H1 (cell line): Measurements from ENCODE around the gene LRRC74B. TPM values are rescaled to one million over a fixed set of nuclear protein-coding genes. Genes with fewer than 3 reads are reported as not detected.

Source experiments
- CTCF ChIA-PET: fragments of 300-600 bp; sonication (Branson Sonifier 250); formaldehyde crosslinking; loops from one replicate; lab custom pipeline; 2021; ENCODE audit not compliant: partially characterized antibody; lab: Charles Lee
- POLR2A ChIA-PET: fragments of 300-600 bp; sonication (Branson Sonifier 250); formaldehyde crosslinking; loops from one replicate; lab custom pipeline; 2021; ENCODE audit warnings: inconsistent platforms; ENCODE audit not compliant: partially characterized antibody; lab: Charles Lee
- DNase-seq, 2 experiments: peaks; one replicate each; pipeline versions ENCODE4 v3.0.0 to v3.0.0-alpha.2; 2010 to 2022; ENCODE audit warnings: low spot score in 2 of 2, low read depth in 1 of 2, mixed read lengths in 1 of 2
- FAIRE-seq: peaks from 2 replicates; lab custom pipeline; 2011; peaks lifted over from hg19 to GRCh38; lab: Jason Lieb, UNC
- H2AFZ ChIP-seq: 2 replicates; pipeline ENCODE4 v1.8.1; 2012; ENCODE audit warnings: low read length, inconsistent platforms
- H2AK5ac ChIP-seq: 2 replicates; pipeline ENCODE4 v1.6.1; 2013; ENCODE audit warnings: low read depth, low read length
- H2BK120ac ChIP-seq: replicated peaks from 2 replicates; pipeline ENCODE3; 2013; ENCODE audit warnings: low read depth, low read length, inconsistent platforms
- H2BK12ac ChIP-seq: 2 replicates; pipeline ENCODE4 v1.6.1; 2013; ENCODE audit warnings: low read depth, low read length
- H2BK15ac ChIP-seq: 2 replicates; pipeline ENCODE4 v1.6.1; 2013; ENCODE audit warnings: low read length
- H2BK20ac ChIP-seq: 2 replicates; pipeline ENCODE4 v1.6.1; 2013; ENCODE audit warnings: low read length
- H2BK5ac ChIP-seq: 2 replicates; pipeline ENCODE4 v1.6.1; 2013; ENCODE audit warnings: low read depth, low read length
- H3K14ac ChIP-seq: 2 replicates; pipeline ENCODE4 v1.6.1; 2013; ENCODE audit warnings: inconsistent platforms; ENCODE audit not compliant: insufficient read length
- H3K18ac ChIP-seq: 2 replicates; pipeline ENCODE4 v1.6.1; 2013; ENCODE audit warnings: low read length; ENCODE audit errors: extremely low read depth
- H3K23ac ChIP-seq: 2 replicates; pipeline ENCODE4 v1.6.1; 2013; ENCODE audit warnings: inconsistent platforms; ENCODE audit not compliant: insufficient read length
- H3K23me2 ChIP-seq: 2 replicates; pipeline ENCODE4 v1.6.1; 2013; ENCODE audit warnings: low read depth, low read length
- H3K27ac ChIP-seq: 2 replicates; pipeline ENCODE4 v1.6.1; 2011; ENCODE audit warnings: low read depth, low read length, inconsistent platforms
- H3K27me3 ChIP-seq, 4 experiments: replicated peaks in 1 of 4; 1 replicate in 1 of 4; 2 replicates in 3 of 4; pipeline versions ENCODE4 v1.6.1 to v1.8.1; 2011 to 2013; ENCODE audit warnings: low read length in 3 of 4, mild to moderate bottlenecking in 3 of 4, inconsistent platforms in 2 of 4, mixed read lengths in 2 of 4, moderate library complexity in 1 of 4; ENCODE audit not compliant: control insufficient read depth in 3 of 4, insufficient read depth in 3 of 4; ENCODE audit errors: extremely low read depth in 1 of 4
- H3K36me3 ChIP-seq, 4 experiments: 2 replicates each; pipeline versions ENCODE4 v1.6.1 to v1.8.1; 2011 to 2013; ENCODE audit warnings: mild to moderate bottlenecking in 4 of 4, low read length in 3 of 4, moderate library complexity in 2 of 4, control low read depth in 1 of 4, inconsistent platforms in 1 of 4; ENCODE audit not compliant: insufficient read depth in 4 of 4, control insufficient read depth in 2 of 4
- H3K4ac ChIP-seq: replicated peaks from 2 replicates; pipeline ENCODE3; 2013; ENCODE audit warnings: low read length, low read depth, mixed read lengths, inconsistent platforms; ENCODE audit not compliant: insufficient read length
- H3K4me1 ChIP-seq, 4 experiments: replicated peaks in 1 of 4; 1 replicate in 1 of 4; 2 replicates in 3 of 4; pipeline versions ENCODE4 v1.6.1 to v1.8.1; 2011 to 2013; ENCODE audit warnings: low read length in 3 of 4, inconsistent platforms in 2 of 4, mixed read lengths in 1 of 4; ENCODE audit not compliant: insufficient read depth in 4 of 4, control insufficient read depth in 3 of 4
- H3K4me2 ChIP-seq, 2 experiments: 2 replicates each; pipeline versions ENCODE4 v1.6.1 to v1.8.1; 2011 to 2013; ENCODE audit warnings: low read depth in 2 of 2, low read length in 2 of 2, control low read depth in 1 of 2, inconsistent platforms in 1 of 2, mild to moderate bottlenecking in 1 of 2; ENCODE audit not compliant: insufficient read depth in 1 of 2
- H3K4me3 ChIP-seq, 4 experiments: fragments of 200-600, 300-600 bp in 1 of 4; sonication (generic), shearing (Covaris generic), sonication (Bioruptor Twin) in 1 of 4; 2 replicates each; pipeline versions ENCODE4 v1.5.1 to v1.8.1; 2011 to 2016; ENCODE audit warnings: low read length in 4 of 4, low read depth in 3 of 4, control low read depth in 2 of 4, inconsistent platforms in 2 of 4, mild to moderate bottlenecking in 2 of 4, mixed read lengths in 1 of 4, moderate library complexity in 1 of 4; ENCODE audit not compliant: insufficient read depth in 2 of 4; ENCODE audit errors: extremely low read depth in 1 of 4
- H3K56ac ChIP-seq: replicated peaks from 2 replicates; pipeline ENCODE3; 2013; ENCODE audit warnings: low read depth, mild to moderate bottlenecking, mixed read lengths, low read length, inconsistent platforms; ENCODE audit not compliant: insufficient read length
- H3K79me1 ChIP-seq: 2 replicates; pipeline ENCODE4 v1.6.1; 2013; ENCODE audit warnings: low read depth, low read length, control low read depth
- H3K79me2 ChIP-seq, 2 experiments: 2 replicates each; pipeline versions ENCODE4 v1.6.1 to v1.8.1; 2012 to 2013; ENCODE audit warnings: low read length in 2 of 2, mild to moderate bottlenecking in 2 of 2, inconsistent platforms in 1 of 2; ENCODE audit not compliant: insufficient read depth in 2 of 2, control insufficient read depth in 1 of 2
- H3K9ac ChIP-seq, 4 experiments: replicated peaks in 1 of 4; 1 replicate in 1 of 4; 2 replicates in 3 of 4; pipeline versions ENCODE4 v1.6.1 to v1.8.1; 2011 to 2013; ENCODE audit warnings: low read depth in 3 of 4, low read length in 3 of 4, control low read depth in 2 of 4, mild to moderate bottlenecking in 2 of 4, moderate library complexity in 2 of 4, inconsistent platforms in 1 of 4; ENCODE audit errors: extremely low read depth in 1 of 4
- H3K9me3 ChIP-seq, 2 experiments: 2 replicates each; pipeline versions ENCODE4 v1.6.1 to v1.8.1; 2012 to 2013; ENCODE audit warnings: mild to moderate bottlenecking in 2 of 2, moderate library complexity in 2 of 2, control low read depth in 1 of 2, inconsistent platforms in 1 of 2, low read depth in 1 of 2, low read length in 1 of 2, mixed read lengths in 1 of 2; ENCODE audit not compliant: insufficient read depth in 2 of 2
- H4K20me1 ChIP-seq, 2 experiments: replicated peaks in 1 of 2; 2 replicates each; pipeline versions ENCODE3 to v1.8.1; 2011 to 2013; ENCODE audit warnings: inconsistent platforms in 2 of 2, low read length in 2 of 2, mild to moderate bottlenecking in 1 of 2; ENCODE audit not compliant: insufficient read depth in 2 of 2, control insufficient read depth in 1 of 2
- H4K5ac ChIP-seq: 2 replicates; pipeline ENCODE4 v1.6.1; 2013; ENCODE audit warnings: low read length, low read depth, mixed read lengths, inconsistent platforms; ENCODE audit not compliant: insufficient read length
- H4K8ac ChIP-seq: 2 replicates; pipeline ENCODE4 v1.8.0; 2013; ENCODE audit warnings: mild to moderate bottlenecking, moderate library complexity, low read length, inconsistent platforms; ENCODE audit not compliant: insufficient read depth; ENCODE audit errors: extremely low read depth
- H4K91ac ChIP-seq: replicated peaks from 2 replicates; pipeline ENCODE3; 2013; ENCODE audit warnings: low read length, mixed read lengths, inconsistent platforms; ENCODE audit not compliant: insufficient read length
- FOSL1 ChIP-seq: IDR thresholded peaks from 2 replicates; pipeline ENCODE4 v1.6.1; 2011; ENCODE audit warnings: mild to moderate bottlenecking, low read depth, low read length, moderate library complexity; ENCODE audit not compliant: insufficient read depth
- HDAC6 ChIP-seq: IDR thresholded peaks from one replicate; pipeline ENCODE4 v1.7.1; 2012; ENCODE audit warnings: low read depth, mild to moderate bottlenecking, inconsistent platforms, low read length, moderate library complexity
- POLR2A ChIP-seq, 2 experiments: IDR thresholded peaks; 1 replicate in 1 of 2; 2 replicates in 1 of 2; pipeline ENCODE4 v1.6.1; 2011; ENCODE audit warnings: low read depth in 2 of 2, low read length in 2 of 2, mild to moderate bottlenecking in 2 of 2; ENCODE audit errors: control extremely low read depth in 1 of 2
- WGBS, 2 experiments: shearing (Covaris generic) in 1 of 2; methylation state at CpG; one replicate each; pipeline versions ENCODE4 v1.1.6 to v1.1.7; 2013 to 2015; ENCODE audit warnings: low lambda C conversion rate in 2 of 2, mixed read lengths in 2 of 2, inconsistent platforms in 1 of 2, low coverage in 1 of 2, missing lambda C conversion rate in 1 of 2; ENCODE audit not compliant: insufficient replicate concordance in 2 of 2, insufficient coverage in 1 of 2, insufficient read length in 1 of 2; ENCODE audit errors: extremely low coverage in 1 of 2, missing lambda C conversion rate in 1 of 2; 5-methylcytosine and 5-hydroxymethylcytosine counted together
- polyA plus RNA-seq, 7 experiments: library from polyadenylated mRNA; depleted of rRNA in 3 of 7; stranded (reverse) in 5 of 7; unstranded in 2 of 7; fragments of >200 nt in 5 of 7; fragments of 200-250 nt in 2 of 7; gene quantifications; 1 replicate in 5 of 7; 2 replicates in 1 of 7; 4 replicates in 1 of 7; pipeline versions ENCODE4 v1.2.1 to v1.2.3, GENCODE V29; 2011 to 2013; ENCODE audit warnings: missing spikeins in 2 of 7, mixed read lengths in 2 of 7
- total RNA-seq: library from RNA; stranded (reverse); fragmentation: NEBNext Ultra II Directional; extraction: Animal tissue kit (Norgen Biotek cat#: 25700); gene quantifications from 2 replicates; pipeline ENCODE4 v1.2.1, GENCODE V29; 2021
- TF ChIP-seq, protein P1 (sequence below): IDR thresholded peaks from 2 replicates; pipeline ENCODE4 v1.6.1; 2012; ENCODE audit warnings: low read length, inconsistent platforms

LRRC74B gene
- total and polyA plus RNA-seq, 2 of the 8 experiments (the other 6 are each of a cell fraction or from before 2014, with no cell fraction given) = not detected

DNA sequence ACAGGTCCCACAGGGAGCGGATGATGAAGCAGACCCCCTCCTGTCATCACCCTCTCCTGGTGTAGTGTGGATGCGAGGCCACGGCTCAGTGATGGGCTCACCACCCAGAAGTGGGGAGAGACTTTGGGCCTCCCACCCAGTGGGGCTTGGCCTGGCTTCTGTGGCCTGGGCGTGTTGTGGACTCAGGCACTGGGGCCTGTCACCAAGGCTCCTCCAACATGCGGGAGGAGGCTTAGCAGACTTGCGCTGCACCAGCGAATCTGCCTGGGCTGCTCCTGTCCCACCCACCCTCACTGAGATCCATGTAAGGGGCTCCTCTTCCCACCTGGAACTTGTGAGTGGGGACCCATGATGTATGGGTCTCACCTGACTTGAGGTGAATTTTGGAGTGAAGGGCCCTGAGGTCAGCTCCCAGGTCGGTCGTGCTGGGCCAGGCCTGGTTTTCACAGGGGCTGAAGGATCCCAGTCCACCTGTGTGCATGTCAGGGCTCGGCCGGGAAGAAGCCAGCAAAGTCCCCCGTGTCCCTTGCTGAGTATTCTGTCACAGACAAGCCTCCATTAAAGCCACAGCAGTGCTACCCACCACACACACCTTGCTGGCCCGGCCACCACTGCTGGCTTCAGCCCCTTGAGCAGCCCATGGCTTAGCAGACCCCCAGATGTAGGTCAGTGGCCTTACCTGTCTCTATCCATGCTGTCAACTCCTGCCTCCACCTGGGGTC, 48.0 kb upstream of the LRRC74B start:
- Histone ChIP-seq H4K91ac (no peak overlapping the region), H3K4ac (no peak overlapping the region), H4K5ac (no peak overlapping the region), H2BK15ac (no peak overlapping the region), H3K36me3 (peaks cover 2 to 7% (median 5%) of the 10 kb centered on the region in 4 experiments; a peak in 5 of 8 replicates), H3K4me1 (peaks cover 0 to 8% (median 5%) of the 10 kb centered on the region in 4 experiments; a peak in 5 of 7 replicates), H3K79me2 (no peaks in the 10 kb centered on the region; a peak in 1 of 4 replicates), H3K56ac (no peak overlapping the region), H4K20me1 (peaks cover 6 to 10% of the 10 kb centered on the region in 2 experiments), H3K9me3 (no peaks in the 10 kb centered on the region), H2BK12ac (no peak overlapping the region), H4K8ac (no peak overlapping the region), H3K9ac (no peak overlapping the region), H3K14ac (no peak overlapping the region), H2BK5ac (no peak overlapping the region), H3K18ac (no peak overlapping the region), H2AFZ (no peak overlapping the region), H3K23me2 (peaks cover 10% of the 10 kb centered on the region; the same call in 1 of the 2 replicates), H3K27ac (no peak overlapping the region), H2AK5ac (no peak overlapping the region), H3K4me3 (no peak overlapping the region), H3K27me3 (no peaks in the 10 kb centered on the region), H3K4me2 (no peak overlapping the region), H3K23ac (no peak overlapping the region), H2BK120ac (no peak overlapping the region), H3K79me1 (no peaks in the 10 kb centered on the region; the same call in 1 of the 2 replicates), H2BK20ac (no peak overlapping the region)
- ChIA-PET CTCF (interaction anchor here (1.4 to 1.7 kb wide), 2 partner anchors 11 to 24 kb away, joined by 4 to 5 read pairs; no protein-coding TSS in a partner anchor), POLR2A (interaction anchor here (1.4 to 5.5 kb wide), 3 partner anchors 7 to 16 kb away, joined by 3 to 45 read pairs (median 17); partner anchors contain the start of gene LZTR1)
- FAIRE-seq = no peak
- DNase-seq = no peak
- TF ChIP-seq FOSL1 = no peak
- TF ChIP-seq HDAC6 = no peak
- TF ChIP-seq, protein P1, sequence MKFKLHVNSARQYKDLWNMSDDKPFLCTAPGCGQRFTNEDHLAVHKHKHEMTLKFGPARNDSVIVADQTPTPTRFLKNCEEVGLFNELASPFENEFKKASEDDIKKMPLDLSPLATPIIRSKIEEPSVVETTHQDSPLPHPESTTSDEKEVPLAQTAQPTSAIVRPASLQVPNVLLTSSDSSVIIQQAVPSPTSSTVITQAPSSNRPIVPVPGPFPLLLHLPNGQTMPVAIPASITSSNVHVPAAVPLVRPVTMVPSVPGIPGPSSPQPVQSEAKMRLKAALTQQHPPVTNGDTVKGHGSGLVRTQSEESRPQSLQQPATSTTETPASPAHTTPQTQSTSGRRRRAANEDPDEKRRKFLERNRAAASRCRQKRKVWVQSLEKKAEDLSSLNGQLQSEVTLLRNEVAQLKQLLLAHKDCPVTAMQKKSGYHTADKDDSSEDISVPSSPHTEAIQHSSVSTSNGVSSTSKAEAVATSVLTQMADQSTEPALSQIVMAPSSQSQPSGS = no peak
- TF ChIP-seq POLR2A (IDR thresholded peaks at IDR 0.05; ENCODE audit: control extremely low read depth in 1 of 2, low read depth in 2 of 2, low read length in 2 of 2) = peak in 1 of 2 experiments; percentile 6; a peak in 1 of 3 replicates
- WGBS, 2 experiments = 94% methylated on average over 13 of the region's 13 CpGs; no CpG with 5 or more reads in 1 of the 2 experiments
